Keratinocyte (primary cell): ENCODE data around the gene EIF4G1. TPM values are rescaled to one million over a fixed set of nuclear protein-coding genes. Genes with fewer than 3 reads are reported as not detected.

Experiments used
- DNase-seq: peaks from one replicate; pipeline ENCODE4 v3.0.0-alpha.2; 2011; ENCODE audit warnings: low read depth, missing footprints, low spot score
- FAIRE-seq: peaks from 2 replicates; lab custom pipeline; 2011; peaks lifted over from hg19 to GRCh38; lab: Jason Lieb, UNC
- H2AFZ ChIP-seq: 2 replicates; pipeline ENCODE4 v1.6.0; 2012; ENCODE audit warnings: low read length, control low read depth, inconsistent platforms; ENCODE audit not compliant: control insufficient read depth
- H3K27ac ChIP-seq: 2 replicates; pipeline ENCODE4 v1.5.1; 2011; ENCODE audit warnings: low read length; ENCODE audit not compliant: control insufficient read depth, insufficient read depth
- H3K27me3 ChIP-seq: 3 replicates; pipeline ENCODE4 v1.6.0; 2011; ENCODE audit warnings: low read length; ENCODE audit not compliant: control insufficient read depth, insufficient read depth; ENCODE audit errors: extremely low read depth
- H3K36me3 ChIP-seq, 2 experiments: 2 replicates in 1 of 2; 3 replicates in 1 of 2; pipeline ENCODE4 v1.5.1; 2011; ENCODE audit warnings: low read length in 2 of 2, mild to moderate bottlenecking in 1 of 2; ENCODE audit not compliant: control insufficient read depth in 2 of 2, insufficient read depth in 2 of 2; ENCODE audit errors: extremely low read depth in 1 of 2
- H3K4me1 ChIP-seq: 3 replicates; pipeline ENCODE4 v1.5.1; 2011; ENCODE audit warnings: low read length; ENCODE audit not compliant: control insufficient read depth, insufficient read depth; ENCODE audit errors: extremely low read depth
- H3K4me2 ChIP-seq: 3 replicates; pipeline ENCODE4 v1.6.0; 2011; ENCODE audit warnings: low read depth, low read length; ENCODE audit not compliant: control insufficient read depth, insufficient read depth; ENCODE audit errors: extremely low read depth
- H3K4me3 ChIP-seq, 3 experiments: fragments of 200-600 bp in 1 of 3; sonication (generic) in 1 of 3; 2 replicates in 2 of 3; 3 replicates in 1 of 3; pipeline ENCODE4 v1.5.1; 2011 to 2016; ENCODE audit warnings: low read length in 3 of 3, mild to moderate bottlenecking in 3 of 3, control low read depth in 2 of 3, inconsistent platforms in 1 of 3, low read depth in 1 of 3, mixed read lengths in 1 of 3, mixed run types in 1 of 3, moderate library complexity in 1 of 3; ENCODE audit not compliant: control insufficient read depth in 2 of 3, insufficient read depth in 2 of 3; ENCODE audit errors: extremely low read depth in 1 of 3
- H3K79me2 ChIP-seq: 2 replicates; pipeline ENCODE4 v1.6.0; 2012; ENCODE audit warnings: low read length; ENCODE audit not compliant: control insufficient read depth, insufficient read depth
- H3K9ac ChIP-seq: 3 replicates; pipeline ENCODE4 v1.6.0; 2011; ENCODE audit warnings: low read length; ENCODE audit not compliant: control insufficient read depth, insufficient read depth; ENCODE audit errors: extremely low read depth
- H3K9me1 ChIP-seq: 3 replicates; pipeline ENCODE4 v1.6.0; 2011; ENCODE audit warnings: low read length; ENCODE audit not compliant: control insufficient read depth, insufficient read depth; ENCODE audit errors: extremely low read depth
- H3K9me3 ChIP-seq: 2 replicates; pipeline ENCODE4 v1.5.1; 2012; ENCODE audit warnings: low read depth, low read length; ENCODE audit not compliant: control insufficient read depth
- H4K20me1 ChIP-seq: 3 replicates; pipeline ENCODE4 v1.6.0; 2011; ENCODE audit warnings: low read length; ENCODE audit not compliant: control insufficient read depth, insufficient read depth; ENCODE audit errors: extremely low read depth
- CTCF ChIP-seq, 3 experiments: IDR thresholded peaks in 1 of 3; conservative IDR thresholded peaks in 1 of 3; optimal IDR thresholded peaks in 1 of 3; 2 replicates in 2 of 3; 3 replicates in 1 of 3; pipeline versions ENCODE3 to v1.5.1; 2011; ENCODE audit warnings: low read length in 3 of 3, mild to moderate bottlenecking in 3 of 3, moderate library complexity in 2 of 3, control low read depth in 1 of 3, inconsistent platforms in 1 of 3; ENCODE audit not compliant: insufficient read depth in 2 of 3; ENCODE audit errors: extremely low read depth in 1 of 3
- EZH2 ChIP-seq: IDR thresholded peaks from one replicate; pipeline ENCODE4 v1.6.1; 2012; ENCODE audit warnings: inconsistent platforms, mild to moderate bottlenecking, low read length, moderate library complexity
- dilution Hi-C: fragments of 300-500 bp; cut with MboI; formaldehyde crosslinking; loops from one replicate; pipeline ENCODE4 v1.7.0; 2020; ENCODE audit warnings: low sequenced_read_pairs; ENCODE audit not compliant: extremely low pct_ligation_motif_present
- polyA plus RNA-seq, 5 experiments: library from polyadenylated mRNA; depleted of rRNA in 3 of 5; stranded (reverse) in 3 of 5; stranded (forward) in 1 of 5; unstranded in 1 of 5; fragments of >200 nt; gene quantifications; 1 replicate in 1 of 5; 2 replicates in 3 of 5; 3 replicates in 1 of 5; pipeline versions ENCODE4 v1.2.1 to v1.2.3, GENCODE V29; 2011 to 2012; ENCODE audit warnings: missing spikeins in 2 of 5, low read depth in 1 of 5, low replicate concordance in 1 of 5

Gene EIF4G1
- polyA plus RNA-seq, 1 donor (not counting 4 experiments of a cell fraction or from before 2014, with no cell fraction given) = 225 TPM

GRCh38 chr3:184325269-184325668, 10.9 kb downstream of the EIF4G1 start:
- Histone ChIP-seq H3K79me2 (peaks cover 84% of the 10 kb centered on the region), H4K20me1 (peaks cover 25% of the 10 kb centered on the region), H3K27me3 (no peaks in the 10 kb centered on the region), H3K4me2 (no peak overlapping the region), H2AFZ (no peak overlapping the region), H3K36me3 (peaks cover 78 to 88% of the 10 kb centered on the region in 2 experiments), H3K9me3 (no peaks in the 10 kb centered on the region), H3K9ac (no peak overlapping the region), H3K4me1 (peaks cover 5% of the 10 kb centered on the region), H3K9me1 (no peaks in the 10 kb centered on the region), H3K27ac (no peak overlapping the region), H3K4me3 (no peak overlapping the region)
- dilution Hi-C loops = no loop called here
- DNase-seq = no peak
- TF ChIP-seq CTCF (optimal IDR thresholded peaks at IDR 0.05 in 1 of 3, IDR thresholded peaks at IDR 0.05 in 1 of 3, conservative IDR thresholded peaks at IDR 0.05 in 1 of 3; ENCODE audit: extremely low read depth in 1 of 3, insufficient read depth in 2 of 3, low read length in 3 of 3) (no peak), EZH2 (no peak)
- FAIRE-seq = no peak

- peaks cover 78% of the 10 kb centered on the region for H3K79me2 ChIP-seq
These were observed 11.4 kb downstream of the EIF4G1 start for GRCh38 chr3:184325715-184326369.

More at GRCh38 chr3:184325715-184326369, 11.4 kb downstream of the EIF4G1 start:
- no peaks in the 10 kb centered on the region for H3K9me3 ChIP-seq
- no peaks in the 10 kb centered on the region for H3K9me1 ChIP-seq
- FAIRE-seq = no peak
- H3K27me3 ChIP-seq = no peaks in the 10 kb centered on the region
- no peak for TF ChIP-seq EZH2
- no peak overlapping the region for H3K27ac ChIP-seq
- no peak for DNase-seq
- no peak overlapping the region for H3K9ac ChIP-seq
- peaks cover under 1% of the 10 kb centered on the region for H3K4me1 ChIP-seq
- peaks cover 79 to 83% of the 10 kb centered on the region in 2 experiments for H3K36me3 ChIP-seq
- dilution Hi-C loops = no loop called here
- no peak overlapping the region for H3K4me3 ChIP-seq
- H3K4me2 ChIP-seq = no peak overlapping the region
- H2AFZ ChIP-seq = no peak overlapping the region
- H4K20me1 ChIP-seq = peaks cover 20% of the 10 kb centered on the region
